WI38 (cell line): ENCODE measurements around the gene CFAP69.
A peak's percentile ranks its signal among the peaks of the same experiment; 100 is the strongest.
"Not testable (repeated sequence)": the region's sequence is repeated elsewhere in the genome, so short reads cannot be mapped to it uniquely, and the experiment has no call there.

Experiments
- H3K4me3 ChIP-seq: 2 replicates; pipeline ENCODE4 v1.5.1; 2011; ENCODE audit warnings: low read depth, mild to moderate bottlenecking, control low read depth, low read length
- CTCF ChIP-seq: IDR thresholded peaks from 2 replicates; pipeline ENCODE4 v1.5.1; 2012; ENCODE audit warnings: low read depth, mild to moderate bottlenecking, control low read depth, low read length

CFAP69 gene

GRCh38 chr7:90337106-90337505 lies 92.1 kb downstream of the CFAP69 start:
- no peak for TF ChIP-seq CTCF
- no peak overlapping the region for H3K4me3 ChIP-seq

GRCh38 chr7:90345016-90345415 lies 100.0 kb downstream of the CFAP69 start:
- no peak for TF ChIP-seq CTCF

GRCh38 chr7:90345595-90346335 lies 100.8 kb downstream of the CFAP69 start:
- H3K4me3 ChIP-seq = peak overlapping the region; percentile 89
- no peak for TF ChIP-seq CTCF

More at GRCh38 chr7:90345016-90345415, 100.0 kb downstream of the CFAP69 start:
- no peak overlapping the region for H3K4me3 ChIP-seq

GRCh38 chr7:90346336-90347125 lies 101.6 kb downstream of the CFAP69 start, which contains the start of gene GTPBP10:
Gene GTPBP10 (plus strand): TSS chr7:90346716. CDS start chr7:90346742, 26 bp downstream.
- H3K4me3 ChIP-seq = peak within 1 kb of the TSS; percentile 89
- peak; percentile 62 for TF ChIP-seq CTCF

GRCh38 chr7:90347759-90348158 lies 102.8 kb downstream of the CFAP69 start:
- TF ChIP-seq CTCF = no peak
- no peak overlapping the region for H3K4me3 ChIP-seq

GRCh38 chr7:90349305-90349704 lies 104.3 kb downstream of the CFAP69 start:
- no peak for TF ChIP-seq CTCF
- H3K4me3 ChIP-seq = no peak overlapping the region

GRCh38 chr7:90350032-90350431 lies 105.1 kb downstream of the CFAP69 start:
- H3K4me3 ChIP-seq = not testable (repeated sequence)
